Ishikawa (cell line): ENCODE results near the gene PRELID2.

Experiments
- CEBPB ChIP-seq: IDR thresholded peaks from 2 replicates; pipeline ENCODE4 v1.6.1; 2012
- CREB1 ChIP-seq: IDR thresholded peaks from 2 replicates; pipeline ENCODE4 v1.6.1; 2012; ENCODE audit warnings: low read depth
- EGR1 ChIP-seq: IDR thresholded peaks from 2 replicates; pipeline ENCODE4 v1.6.1; 2012
- EP300 ChIP-seq: IDR thresholded peaks from 2 replicates; pipeline ENCODE4 v1.6.1; 2012; ENCODE audit warnings: borderline replicate concordance
- FOXM1 ChIP-seq: IDR thresholded peaks from 2 replicates; pipeline ENCODE4 v1.6.1; 2012; ENCODE audit warnings: low read depth, borderline replicate concordance
- MAX ChIP-seq: IDR thresholded peaks from 2 replicates; pipeline ENCODE4 v1.6.1; 2012
- NFIC ChIP-seq: IDR thresholded peaks from 2 replicates; pipeline ENCODE4 v1.6.1; 2012
- RAD21 ChIP-seq: IDR thresholded peaks from 2 replicates; pipeline ENCODE4 v1.6.1; 2012; ENCODE audit warnings: low read depth
- TAF1 ChIP-seq: IDR thresholded peaks from 2 replicates; pipeline ENCODE4 v1.6.1; 2012; ENCODE audit warnings: low read depth, mild to moderate bottlenecking
- TCF12 ChIP-seq: IDR thresholded peaks from 2 replicates; pipeline ENCODE4 v1.6.1; 2012; ENCODE audit warnings: low read depth
- TEAD4 ChIP-seq: IDR thresholded peaks from 2 replicates; pipeline ENCODE4 v1.6.1; 2012
- USF1 ChIP-seq: IDR thresholded peaks from 2 replicates; pipeline ENCODE4 v1.6.1; 2012
- YY1 ChIP-seq: IDR thresholded peaks from 2 replicates; pipeline ENCODE4 v1.6.1; 2012; ENCODE audit warnings: low read depth
- ZBTB7A ChIP-seq: IDR thresholded peaks from 2 replicates; pipeline ENCODE4 v1.6.1; 2012; ENCODE audit warnings: low read depth
- TF ChIP-seq, protein P1 (sequence below): IDR thresholded peaks from 2 replicates; pipeline ENCODE4 v1.6.1; 2012; ENCODE audit warnings: low read depth, mild to moderate bottlenecking

PRELID2 gene

GRCh38 chr5:145718956-145719355 lies 116.2 kb downstream of the PRELID2 start:
- TF ChIP-seq RAD21, result peak; percentile 64
- TF ChIP-seq YY1, result no peak

DNA sequence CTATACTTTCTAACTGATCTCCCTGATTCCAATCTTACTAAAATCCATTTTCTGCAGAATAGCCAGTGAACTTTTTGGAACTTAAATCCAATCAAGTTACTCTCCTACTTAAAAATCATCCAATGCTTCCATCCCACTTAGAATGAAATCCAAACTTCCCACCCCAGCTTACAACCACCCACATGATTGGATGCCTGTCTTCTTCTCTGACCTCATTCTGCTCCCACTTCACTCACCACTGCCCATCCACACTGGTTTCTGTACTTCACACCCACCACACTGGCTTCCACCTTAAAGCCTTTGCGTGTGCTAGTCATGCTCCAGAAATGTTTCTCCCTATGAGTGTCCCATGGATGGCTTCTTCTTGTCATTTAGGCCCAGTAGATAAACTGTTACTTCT lies 119.7 kb downstream of the PRELID2 start:
- TF ChIP-seq MAX (no peak), CEBPB (no peak), ZBTB7A (no peak), TAF1 (no peak), USF1 (no peak), FOXM1 (no peak)
- TF ChIP-seq, protein P1, sequence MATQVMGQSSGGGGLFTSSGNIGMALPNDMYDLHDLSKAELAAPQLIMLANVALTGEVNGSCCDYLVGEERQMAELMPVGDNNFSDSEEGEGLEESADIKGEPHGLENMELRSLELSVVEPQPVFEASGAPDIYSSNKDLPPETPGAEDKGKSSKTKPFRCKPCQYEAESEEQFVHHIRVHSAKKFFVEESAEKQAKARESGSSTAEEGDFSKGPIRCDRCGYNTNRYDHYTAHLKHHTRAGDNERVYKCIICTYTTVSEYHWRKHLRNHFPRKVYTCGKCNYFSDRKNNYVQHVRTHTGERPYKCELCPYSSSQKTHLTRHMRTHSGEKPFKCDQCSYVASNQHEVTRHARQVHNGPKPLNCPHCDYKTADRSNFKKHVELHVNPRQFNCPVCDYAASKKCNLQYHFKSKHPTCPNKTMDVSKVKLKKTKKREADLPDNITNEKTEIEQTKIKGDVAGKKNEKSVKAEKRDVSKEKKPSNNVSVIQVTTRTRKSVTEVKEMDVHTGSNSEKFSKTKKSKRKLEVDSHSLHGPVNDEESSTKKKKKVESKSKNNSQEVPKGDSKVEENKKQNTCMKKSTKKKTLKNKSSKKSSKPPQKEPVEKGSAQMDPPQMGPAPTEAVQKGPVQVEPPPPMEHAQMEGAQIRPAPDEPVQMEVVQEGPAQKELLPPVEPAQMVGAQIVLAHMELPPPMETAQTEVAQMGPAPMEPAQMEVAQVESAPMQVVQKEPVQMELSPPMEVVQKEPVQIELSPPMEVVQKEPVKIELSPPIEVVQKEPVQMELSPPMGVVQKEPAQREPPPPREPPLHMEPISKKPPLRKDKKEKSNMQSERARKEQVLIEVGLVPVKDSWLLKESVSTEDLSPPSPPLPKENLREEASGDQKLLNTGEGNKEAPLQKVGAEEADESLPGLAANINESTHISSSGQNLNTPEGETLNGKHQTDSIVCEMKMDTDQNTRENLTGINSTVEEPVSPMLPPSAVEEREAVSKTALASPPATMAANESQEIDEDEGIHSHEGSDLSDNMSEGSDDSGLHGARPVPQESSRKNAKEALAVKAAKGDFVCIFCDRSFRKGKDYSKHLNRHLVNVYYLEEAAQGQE, result no peak

GRCh38 chr5:145712245-145712644 lies 122.9 kb downstream of the PRELID2 start:
- TF ChIP-seq RAD21 (no peak), USF1 (no peak), MAX (no peak), TCF12 (no peak), YY1 (no peak), NFIC (no peak), FOXM1 (no peak), EP300 (no peak), ZBTB7A (no peak), TAF1 (no peak), CREB1 (no peak), EGR1 (no peak), CEBPB (no peak), TEAD4 (no peak)
- TF ChIP-seq, protein P1, result no peak

DNA sequence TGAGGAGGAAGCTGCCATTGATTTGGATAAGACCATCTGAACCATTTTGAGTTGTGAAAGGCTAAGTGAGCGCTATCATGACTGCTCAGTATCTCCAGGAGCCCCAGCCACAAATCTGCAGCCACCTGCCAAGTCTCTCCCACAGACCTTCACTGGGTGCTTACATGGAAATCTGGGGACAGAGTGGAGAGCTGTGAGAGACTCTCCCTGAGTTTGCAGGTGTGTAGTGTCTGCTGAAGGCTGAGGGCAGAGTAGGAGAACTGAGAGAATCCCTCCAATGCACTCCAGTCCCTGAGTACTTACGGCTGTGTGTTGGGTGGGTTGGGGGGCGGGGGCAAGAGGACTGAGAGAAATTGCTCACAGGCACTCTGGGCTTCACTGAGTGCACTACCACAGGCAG lies 123.7 kb downstream of the PRELID2 start:
- TF ChIP-seq EGR1, result no peak
- no peak for TF ChIP-seq TAF1
